Dedifferentiated amniotic fluid mesenchymal stem cell (primary cell): ENCODE data around the gene FMO1.
"Not testable (repeated sequence)": the region's sequence is repeated elsewhere in the genome, so short reads cannot be mapped to it uniquely, and the experiment has no call there.

Experiments used
- DNase-seq: peaks from one replicate; pipeline ENCODE4 v3.0.0-alpha.2; 2016; ENCODE audit errors: extremely low spot score

Gene FMO1

GRCh38 chr1:171280599-171280998 lies 32.3 kb downstream of the FMO1 start:
- no peak for DNase-seq

GRCh38 chr1:171286032-171286705 lies 37.9 kb downstream of the FMO1 start:
- peak; percentile 25 for DNase-seq

GRCh38 chr1:171290621-171291020 lies 42.3 kb downstream of the FMO1 start:
- no peak for DNase-seq

- DNase-seq = peak; percentile 29
Measured at GRCh38 chr1:171292799-171293198, 44.5 kb downstream of the FMO1 start.

GRCh38 chr1:171295383-171295782 lies 47.1 kb downstream of the FMO1 start:
- DNase-seq = not testable (repeated sequence)

- no peak for DNase-seq
Measured at GRCh38 chr1:171295821-171296220, 47.5 kb downstream of the FMO1 start.

- no peak for DNase-seq
Measured at GRCh38 chr1:171296897-171297296, 48.6 kb downstream of the FMO1 start.

- DNase-seq = no peak
Measured at GRCh38 chr1:171298696-171299095, 50.4 kb downstream of the FMO1 start.

GRCh38 chr1:171299342-171299741 lies 51.0 kb downstream of the FMO1 start:
- DNase-seq = no peak

- no peak for DNase-seq
Measured at GRCh38 chr1:171300401-171300800, 52.1 kb downstream of the FMO1 start.

- DNase-seq = no peak
Measured at GRCh38 chr1:171310661-171311087, 62.4 kb downstream of the FMO1 start.

GRCh38 chr1:171311771-171312558 lies 63.7 kb downstream of the FMO1 start:
- DNase-seq = no peak

GRCh38 chr1:171313319-171313834 lies 65.1 kb downstream of the FMO1 start:
- no peak for DNase-seq

GRCh38 chr1:171313835-171314320 lies 65.6 kb downstream of the FMO1 start, which contains the start of gene FMO4:
Gene FMO4 (plus strand): TSS chr1:171314183. CDS start chr1:171319826, 5,643 bp downstream.
- peak; percentile 100 for DNase-seq

- DNase-seq = no peak
Measured at GRCh38 chr1:171329251-171329650, 81.0 kb downstream of the FMO1 start.

GRCh38 chr1:171334024-171334640 lies 85.8 kb downstream of the FMO1 start:
- DNase-seq = no peak
